IPS DF 6.9 (cell line): ENCODE results near the gene DNAJC5G.
A peak's percentile ranks its signal among the peaks of the same experiment; 100 is the strongest.

Source experiments
- DNase-seq: peaks from one replicate; pipeline ENCODE4 v3.0.0-alpha.2; 2013; ENCODE audit warnings: low read depth, low spot score
- H3K27ac ChIP-seq: one replicate; pipeline ENCODE4 v1.5.1; 2013; ENCODE audit warnings: low read length, control low read depth
- H3K27me3 ChIP-seq: 2 replicates; pipeline ENCODE4 v1.6.1; 2013; ENCODE audit warnings: mild to moderate bottlenecking, low read length; ENCODE audit not compliant: control insufficient read depth, insufficient read depth
- H3K36me3 ChIP-seq: 2 replicates; pipeline ENCODE4 v1.6.1; 2013; ENCODE audit warnings: low read length; ENCODE audit not compliant: control insufficient read depth, insufficient read depth
- H3K4me1 ChIP-seq: 2 replicates; pipeline ENCODE4 v1.6.1; 2013; ENCODE audit warnings: low read length; ENCODE audit not compliant: control insufficient read depth, insufficient read depth
- H3K4me3 ChIP-seq: 2 replicates; pipeline ENCODE4 v1.5.1; 2013; ENCODE audit warnings: mild to moderate bottlenecking, low read length
- H3K9me3 ChIP-seq: 2 replicates; pipeline ENCODE4 v1.6.1; 2013; ENCODE audit warnings: low read length, inconsistent platforms; ENCODE audit not compliant: control insufficient read depth, insufficient read depth
- WGBS: extraction: QIAGEN DNeasy Blood & Tissue Kit; methylation state at CpG from one replicate; pipeline ENCODE4 v1.1.7; 2013; ENCODE audit warnings: mixed read lengths, missing lambda C conversion rate; ENCODE audit not compliant: insufficient read length, insufficient coverage; 5-methylcytosine and 5-hydroxymethylcytosine counted together

The DNAJC5G gene

GRCh38 chr2:27251766-27252165 is 23.5 kb upstream of the DNAJC5G start:
- H3K27me3 ChIP-seq: no peaks in the 10 kb centered on the region; the same call in 1 of the 2 replicates
- H3K4me3 ChIP-seq: no peak overlapping the region
- DNase-seq: no peak
- peaks cover 10% of the 10 kb centered on the region for H3K4me1 ChIP-seq
- no peaks in the 10 kb centered on the region for H3K36me3 ChIP-seq
- no CpG with 5 or more reads among the region's 13 CpGs for WGBS
- no peak overlapping the region for H3K27ac ChIP-seq
- no peaks in the 10 kb centered on the region for H3K9me3 ChIP-seq

- Histone ChIP-seq H3K36me3 (no peaks in the 10 kb centered on the region), H3K27me3 (no peaks in the 10 kb centered on the region; the same call in 1 of the 2 replicates), H3K4me3 (no peak overlapping the region), H3K9me3 (no peaks in the 10 kb centered on the region), H3K27ac (no peak overlapping the region), H3K4me1 (peaks cover 10% of the 10 kb centered on the region)
- no CpG with 5 or more reads among the region's 13 CpGs for WGBS
- DNase-seq: no peak
Measured at GRCh38 chr2:27255187-27255586, 20.0 kb upstream of the DNAJC5G start.

- Histone ChIP-seq H3K36me3 (no peaks in the 10 kb centered on the region), H3K4me3 (no peak overlapping the region), H3K9me3 (no peaks in the 10 kb centered on the region), H3K27me3 (peaks cover under 1% of the 10 kb centered on the region; the same call in 1 of the 2 replicates), H3K4me1 (peaks cover 8% of the 10 kb centered on the region), H3K27ac (no peak overlapping the region)
- DNase-seq: no peak
- no CpG with 5 or more reads among the region's 1 CpG for WGBS
Measured at GRCh38 chr2:27255660-27256059, 19.6 kb upstream of the DNAJC5G start.

- WGBS: no CpG with 5 or more reads among the region's 7 CpGs
- Histone ChIP-seq H3K9me3 (no peaks in the 10 kb centered on the region), H3K27me3 (peaks cover 14% of the 10 kb centered on the region), H3K4me3 (no peak overlapping the region), H3K36me3 (no peaks in the 10 kb centered on the region), H3K27ac (no peak overlapping the region), H3K4me1 (peaks cover 4% of the 10 kb centered on the region)
- DNase-seq: no peak
Measured at GRCh38 chr2:27256855-27257454, 18.3 kb upstream of the DNAJC5G start.

GRCh38 chr2:27258051-27258450 is 17.2 kb upstream of the DNAJC5G start:
- DNase-seq: no peak
- Histone ChIP-seq H3K27me3 (peaks cover 14% of the 10 kb centered on the region), H3K36me3 (no peaks in the 10 kb centered on the region), H3K4me3 (no peak overlapping the region), H3K9me3 (no peaks in the 10 kb centered on the region), H3K27ac (no peak overlapping the region), H3K4me1 (peaks cover 4% of the 10 kb centered on the region; the same call in 1 of the 2 replicates)
- no CpG with 5 or more reads among the region's 8 CpGs for WGBS

GRCh38 chr2:27261241-27261925 is 13.8 kb upstream of the DNAJC5G start:
- no peaks in the 10 kb centered on the region for H3K9me3 ChIP-seq
- H3K36me3 ChIP-seq: no peaks in the 10 kb centered on the region
- H3K27me3 ChIP-seq: peaks cover 40% of the 10 kb centered on the region
- peaks cover 4% of the 10 kb centered on the region; the same call in 1 of the 2 replicates for H3K4me1 ChIP-seq
- DNase-seq: no peak
- WGBS: no CpG with 5 or more reads among the region's 11 CpGs
- peak overlapping the region; percentile 81; the same call in 1 of the 2 replicates for H3K4me3 ChIP-seq
- H3K27ac ChIP-seq: no peak overlapping the region

GRCh38 chr2:27261926-27262298 is 13.3 kb upstream of the DNAJC5G start:
- Histone ChIP-seq H3K36me3 (no peaks in the 10 kb centered on the region), H3K4me3 (peak overlapping the region; percentile 81; the same call in 1 of the 2 replicates), H3K9me3 (no peaks in the 10 kb centered on the region), H3K27me3 (peaks cover 40% of the 10 kb centered on the region), H3K4me1 (peaks cover 4% of the 10 kb centered on the region; the same call in 1 of the 2 replicates), H3K27ac (no peak overlapping the region)
- WGBS: no CpG with 5 or more reads among the region's 40 CpGs
- no peak for DNase-seq

GRCh38 chr2:27262379-27263286 is 12.6 kb upstream of the DNAJC5G start, which contains the start of gene SLC30A3:
Gene SLC30A3, minus strand, starts transcription at chr2:27263047. Its CDS starts 141 bp downstream, at chr2:27262906.
- Histone ChIP-seq H3K4me3 (peak within 1 kb of the TSS; percentile 81), H3K27ac (no peak within 1 kb of the TSS), H3K9me3 (no peaks in the 10 kb centered on the region), H3K36me3 (no peaks in the 10 kb centered on the region), H3K4me1 (peaks cover 4% of the 10 kb centered on the region; the same call in 1 of the 2 replicates), H3K27me3 (peaks cover 40% of the 10 kb centered on the region)
- DNase-seq: no peak
- WGBS: no CpG with 5 or more reads among the region's 96 CpGs

GRCh38 chr2:27263287-27264252 is 11.7 kb upstream of the DNAJC5G start:
- no peaks in the 10 kb centered on the region for H3K36me3 ChIP-seq
- peak overlapping the region; percentile 81; the same call in 1 of the 2 replicates for H3K4me3 ChIP-seq
- DNase-seq: no peak
- H3K4me1 ChIP-seq: peaks cover 4% of the 10 kb centered on the region; the same call in 1 of the 2 replicates
- H3K27me3 ChIP-seq: peaks cover 40% of the 10 kb centered on the region
- no peaks in the 10 kb centered on the region for H3K9me3 ChIP-seq
- WGBS: no CpG with 5 or more reads among the region's 46 CpGs
- H3K27ac ChIP-seq: no peak overlapping the region
